ENCODE results near the gene CBFA2T2. TPM values are rescaled to one million over a fixed set of nuclear protein-coding genes. Genes with fewer than 3 reads are reported as not detected.

Gene CBFA2T2
- total and polyA plus RNA-seq, 2 experiments from 2014 or later, result 29.2 to 33.1 TPM

DNA sequence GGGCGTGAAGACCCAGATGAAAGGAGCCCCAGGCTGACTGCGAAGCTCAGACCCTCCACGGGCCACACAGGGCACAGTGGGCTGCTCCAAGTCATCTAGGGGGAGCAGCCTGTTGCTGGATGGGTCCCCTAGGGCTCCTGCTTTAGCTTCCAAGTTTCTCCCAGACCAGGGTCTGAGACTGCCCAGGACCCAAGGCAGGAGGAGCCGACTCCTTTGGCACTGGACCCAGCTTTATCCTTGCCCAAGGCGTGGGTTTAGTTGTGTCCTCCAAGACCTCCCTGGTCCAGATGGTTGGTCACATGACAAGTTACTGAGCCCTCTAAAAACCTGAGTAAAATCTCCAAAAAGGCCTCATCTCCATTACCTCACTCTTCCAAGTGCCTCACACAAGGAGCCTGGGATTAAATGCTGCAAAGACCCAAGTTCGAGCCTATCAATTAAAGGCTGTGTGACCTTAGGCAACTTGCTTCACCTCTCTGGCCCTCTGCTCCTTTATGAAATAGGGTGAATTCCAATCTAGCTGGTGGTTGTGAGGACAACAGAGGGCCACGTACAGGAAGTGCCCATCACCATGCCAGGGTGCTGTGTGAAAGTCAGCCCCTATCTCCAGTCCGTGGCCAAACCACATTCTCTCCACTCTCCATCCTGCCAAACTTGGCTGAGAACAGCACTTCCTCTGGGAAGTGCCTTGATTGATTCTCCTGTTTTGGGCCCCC, 181.8 kb downstream of the CBFA2T2 start:
- Histone ChIP-seq H2AFZ (no peak overlapping the region), H3K27ac (no peak overlapping the region), H3K4me3 (no peak overlapping the region), H4K20me1 (ENCODE audit: insufficient read depth, poor library complexity, severe bottlenecking) (no peaks in the 10 kb centered on the region), H3K9me2 (replicated peaks; ENCODE audit: insufficient read depth) (no peaks in the 10 kb centered on the region), H3K4me1 (ENCODE audit: insufficient read depth) (peaks cover 32% of the 10 kb centered on the region), H3K79me2 (peaks cover 22% of the 10 kb centered on the region), H3K36me3 (replicated peaks; ENCODE audit: insufficient read depth, low read depth) (no peaks in the 10 kb centered on the region), H3K4me2 (peak overlapping the region; percentile 99), H3K9me3 (ENCODE audit: low read depth) (no peaks in the 10 kb centered on the region), H3K27me3 (no peaks in the 10 kb centered on the region)
- 94% methylated on average over 8 of the region's 8 CpGs for WGBS (ENCODE audit: low lambda C conversion rate, missing lambda C conversion rate)
- no peak for TF ChIP-seq EZH2 (IDR thresholded peaks at IDR 0.05; ENCODE audit: borderline replicate concordance)
- TF ChIP-seq, protein P1, sequence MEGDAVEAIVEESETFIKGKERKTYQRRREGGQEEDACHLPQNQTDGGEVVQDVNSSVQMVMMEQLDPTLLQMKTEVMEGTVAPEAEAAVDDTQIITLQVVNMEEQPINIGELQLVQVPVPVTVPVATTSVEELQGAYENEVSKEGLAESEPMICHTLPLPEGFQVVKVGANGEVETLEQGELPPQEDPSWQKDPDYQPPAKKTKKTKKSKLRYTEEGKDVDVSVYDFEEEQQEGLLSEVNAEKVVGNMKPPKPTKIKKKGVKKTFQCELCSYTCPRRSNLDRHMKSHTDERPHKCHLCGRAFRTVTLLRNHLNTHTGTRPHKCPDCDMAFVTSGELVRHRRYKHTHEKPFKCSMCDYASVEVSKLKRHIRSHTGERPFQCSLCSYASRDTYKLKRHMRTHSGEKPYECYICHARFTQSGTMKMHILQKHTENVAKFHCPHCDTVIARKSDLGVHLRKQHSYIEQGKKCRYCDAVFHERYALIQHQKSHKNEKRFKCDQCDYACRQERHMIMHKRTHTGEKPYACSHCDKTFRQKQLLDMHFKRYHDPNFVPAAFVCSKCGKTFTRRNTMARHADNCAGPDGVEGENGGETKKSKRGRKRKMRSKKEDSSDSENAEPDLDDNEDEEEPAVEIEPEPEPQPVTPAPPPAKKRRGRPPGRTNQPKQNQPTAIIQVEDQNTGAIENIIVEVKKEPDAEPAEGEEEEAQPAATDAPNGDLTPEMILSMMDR (IDR thresholded peaks at IDR 0.05; ENCODE audit: poor library complexity), result no peak
- TF ChIP-seq EZH2phosphoT487 (IDR thresholded peaks at IDR 0.05; ENCODE audit: low read depth, severe bottlenecking, unreplicated experiment), result no peak
- no peak for DNase-seq (ENCODE audit: low spot score)

GRCh38 chr20:33672426-33673113, 182.7 kb downstream of the CBFA2T2 start:
- H2AFZ ChIP-seq, result no peak overlapping the region
- no peak for DNase-seq (ENCODE audit: low spot score)
- H3K9me3 ChIP-seq (ENCODE audit: low read depth), result no peaks in the 10 kb centered on the region
- TF ChIP-seq EZH2 (IDR thresholded peaks at IDR 0.05; ENCODE audit: borderline replicate concordance), result no peak
- no peak for TF ChIP-seq EZH2phosphoT487 (IDR thresholded peaks at IDR 0.05; ENCODE audit: low read depth, severe bottlenecking, unreplicated experiment)
- TF ChIP-seq, protein P1 (IDR thresholded peaks at IDR 0.05; ENCODE audit: poor library complexity), result no peak
- H3K27ac ChIP-seq, result no peak overlapping the region
- peaks cover 32% of the 10 kb centered on the region for H3K4me1 ChIP-seq (ENCODE audit: insufficient read depth)
- H3K27me3 ChIP-seq, result no peaks in the 10 kb centered on the region
- H3K4me2 ChIP-seq, result peak overlapping the region; percentile 99
- peaks cover 22% of the 10 kb centered on the region for H3K79me2 ChIP-seq
- peak overlapping the region; percentile 71 for H3K4me3 ChIP-seq
- 54% methylated on average over 17 of the region's 17 CpGs for WGBS (ENCODE audit: low lambda C conversion rate, missing lambda C conversion rate)
- H3K36me3 ChIP-seq (replicated peaks; ENCODE audit: insufficient read depth, low read depth), result no peaks in the 10 kb centered on the region
- no peaks in the 10 kb centered on the region for H4K20me1 ChIP-seq (ENCODE audit: insufficient read depth, poor library complexity, severe bottlenecking)
- H3K9me2 ChIP-seq (replicated peaks; ENCODE audit: insufficient read depth), result no peaks in the 10 kb centered on the region

GRCh38 chr20:33673114-33673409, 183.2 kb downstream of the CBFA2T2 start:
- Histone ChIP-seq H3K27ac (no peak overlapping the region), H3K4me1 (ENCODE audit: insufficient read depth) (peaks cover 32% of the 10 kb centered on the region), H2AFZ (no peak overlapping the region), H3K4me2 (peak overlapping the region; percentile 99), H3K9me3 (ENCODE audit: low read depth) (no peaks in the 10 kb centered on the region), H3K9me2 (replicated peaks; ENCODE audit: insufficient read depth) (no peaks in the 10 kb centered on the region), H3K79me2 (peaks cover 22% of the 10 kb centered on the region), H3K4me3 (peak overlapping the region; percentile 71), H4K20me1 (ENCODE audit: insufficient read depth, poor library complexity, severe bottlenecking) (no peaks in the 10 kb centered on the region), H3K27me3 (no peaks in the 10 kb centered on the region), H3K36me3 (replicated peaks; ENCODE audit: insufficient read depth, low read depth) (no peaks in the 10 kb centered on the region)
- 58% methylated on average over 4 of the region's 4 CpGs for WGBS (ENCODE audit: low lambda C conversion rate, missing lambda C conversion rate)
- TF ChIP-seq, protein P1 (IDR thresholded peaks at IDR 0.05; ENCODE audit: poor library complexity), result no peak
- TF ChIP-seq EZH2 (IDR thresholded peaks at IDR 0.05; ENCODE audit: borderline replicate concordance), result no peak
- DNase-seq (ENCODE audit: low spot score), result no peak

Data from hepatocyte (in vitro differentiated cells).